Small intestine (tissue), 16 donors: ENCODE measurements around the gene TPD52L2. TPM values are rescaled to one million over a fixed set of nuclear protein-coding genes. Genes with fewer than 3 reads are reported as not detected.
A peak's percentile ranks its signal among the peaks of the same experiment; 100 is the strongest.

Experiments used
- DNase-seq, 2 donors: peaks; one replicate each; pipeline versions ENCODE4 v3.0.0 to v3.0.0-alpha.2; 2013
- FAIRE-seq: peaks from 2 replicates; lab custom pipeline; 2012; peaks lifted over from hg19 to GRCh38; lab: Jason Lieb, UNC
- H3K27ac ChIP-seq, 3 donors: one replicate each; pipeline ENCODE4 v1.5.1; 2013; ENCODE audit warnings: low read length in 2 of 3, mild to moderate bottlenecking in 2 of 3, control low read depth in 1 of 3, inconsistent platforms in 1 of 3, low read depth in 1 of 3, moderate library complexity in 1 of 3
- H3K27me3 ChIP-seq, 3 donors: one replicate each; pipeline ENCODE4 v1.6.1; 2013; ENCODE audit warnings: low read length in 3 of 3, inconsistent platforms in 1 of 3; ENCODE audit not compliant: control insufficient read depth in 3 of 3, insufficient read depth in 3 of 3
- H3K36me3 ChIP-seq, 3 donors: one replicate each; pipeline ENCODE4 v1.6.1; 2013; ENCODE audit warnings: low read length in 3 of 3, inconsistent platforms in 1 of 3, low read depth in 1 of 3, mild to moderate bottlenecking in 1 of 3, moderate library complexity in 1 of 3; ENCODE audit not compliant: control insufficient read depth in 3 of 3, insufficient read depth in 2 of 3
- H3K4me1 ChIP-seq, 3 donors: one replicate each; pipeline ENCODE4 v1.6.1; 2013; ENCODE audit warnings: low read length in 2 of 3, inconsistent platforms in 1 of 3, low read depth in 1 of 3, mild to moderate bottlenecking in 1 of 3, moderate library complexity in 1 of 3; ENCODE audit not compliant: control insufficient read depth in 3 of 3, insufficient read depth in 2 of 3
- H3K4me3 ChIP-seq, 3 donors: one replicate each; pipeline ENCODE4 v1.5.1; 2013; ENCODE audit warnings: low read length in 3 of 3, control low read depth in 1 of 3, inconsistent platforms in 1 of 3, low read depth in 1 of 3, mild to moderate bottlenecking in 1 of 3, moderate library complexity in 1 of 3
- H3K9me3 ChIP-seq, 2 donors: one replicate each; pipeline ENCODE4 v1.6.1; 2013; ENCODE audit warnings: low read depth in 1 of 2, low read length in 1 of 2; ENCODE audit not compliant: control insufficient read depth in 2 of 2, insufficient read depth in 1 of 2
- WGBS, 3 donors: extraction: QIAGEN DNeasy Blood & Tissue Kit; methylation state at CpG; one replicate each; pipeline ENCODE4 v1.1.7; 2013; 5-methylcytosine and 5-hydroxymethylcytosine counted together
- long read RNA-seq, 10 donors: transcript quantifications; one replicate each; lab custom pipeline, GENCODE V29; 2026
- polyA plus RNA-seq, 4 donors: library from polyadenylated mRNA; stranded (reverse) in 3 of 4; unstranded in 1 of 4; fragments of 200-250 nt in 3 of 4; fragments of 120-200 nt in 1 of 4; gene quantifications; one replicate each; pipeline versions ENCODE4 v1.2.1 to v1.2.3, GENCODE V29; 2013
- donor health status: healthy with polysubstance abuse.
- donor health status: control.
- donor health status: control.
- donor health status: Bipolar disorder and iron deficiency.
- donor health status: healthy.

The TPD52L2 gene
- 10 to 100 TPM; 65.6 to 87.7 (median 70.0) TPM for polyA plus RNA-seq
- long read RNA-seq, donor 1, full-length matches to known transcripts, result 25 of 55 reads
- long read RNA-seq, donor 1, partial matches to known transcripts, result 30 of 55 reads
- long read RNA-seq, donor 1, other reads (novel, unspliced or antisense), result 0 of 55 reads
- long read RNA-seq, donor 2, full-length matches to known transcripts, result 7 of 18 reads
- long read RNA-seq, donor 2, partial matches to known transcripts, result 11 of 18 reads
- long read RNA-seq, donor 2, other reads (novel, unspliced or antisense), result 0 of 18 reads
- long read RNA-seq, donor 3, transcript TPD52L2-202 (7 exons, 2,297 nt), result major isoform, 12 of 29 reads
- long read RNA-seq, donor 3, partial matches to known transcripts, result 13 of 29 reads
- long read RNA-seq, donor 3, other reads (novel, unspliced or antisense), result 0 of 29 reads
- long read RNA-seq, donor 4, result 0 reads
- long read RNA-seq, donor 5, full-length matches to known transcripts, result 11 of 17 reads
- long read RNA-seq, donor 5, partial matches to known transcripts, result 6 of 17 reads
- long read RNA-seq, donor 5, other reads (novel, unspliced or antisense), result 0 of 17 reads
- long read RNA-seq, donor 6, transcript TPD52L2-202 (7 exons, 2,297 nt), result major isoform, 7 of 9 reads
- long read RNA-seq, donor 6, partial matches to known transcripts, result 0 of 9 reads
- long read RNA-seq, donor 6, other reads (novel, unspliced or antisense), result 0 of 9 reads
- long read RNA-seq, donor 7, full-length matches to known transcripts, result 42 of 56 reads
- long read RNA-seq, donor 7, partial matches to known transcripts, result 14 of 56 reads
- long read RNA-seq, donor 7, other reads (novel, unspliced or antisense), result 0 of 56 reads
- long read RNA-seq, donor 8, partial matches to known transcripts, result 0 of 2 reads
- long read RNA-seq, donor 8, other reads (novel, unspliced or antisense), result 0 of 2 reads
- long read RNA-seq, donor 9, full-length matches to known transcripts, result 4 of 4 reads
- long read RNA-seq, donor 9, partial matches to known transcripts, result 0 of 4 reads
- long read RNA-seq, donor 9, other reads (novel, unspliced or antisense), result 0 of 4 reads
- long read RNA-seq, donor 10, full-length matches to known transcripts, result 27 of 37 reads
- long read RNA-seq, donor 10, partial matches to known transcripts, result 10 of 37 reads
- long read RNA-seq, donor 10, other reads (novel, unspliced or antisense), result 0 of 37 reads

GRCh38 chr20:63864978-63865640 is at the start of gene TPD52L2:
TPD52L2 (plus strand) TSS chr20:63865270; CDS start chr20:63865366, 96 bp downstream.
- Histone ChIP-seq H3K27ac (peak within 1 kb of the TSS; percentile 90 to 96 (median 95)), H3K4me1 (peaks cover 0 to 9% (median 0%) of the 10 kb centered on the region in 3 donors), H3K4me3 (peak within 1 kb of the TSS; percentile 66 to 85 (median 79)), H3K27me3 (no peaks in the 10 kb centered on the region), H3K36me3 (peaks cover 3 to 47% (median 20%) of the 10 kb centered on the region in 3 donors), H3K9me3 (no peaks in the 10 kb centered on the region)
- DNase-seq (peak; percentile 99 to 100), FAIRE-seq (no peak)
- 0 to 1% (median 1%) methylated on average over 57 to 68 of the region's 68 CpGs for WGBS, 3 donors

GRCh38 chr20:63815615-63816253 is 49.3 kb upstream of the TPD52L2 start:
- no peak for FAIRE-seq
- H3K27me3 ChIP-seq, result peaks cover 0 to 5% (median 3%) of the 10 kb centered on the region in 3 donors

GRCh38 chr20:63819224-63819921 is 45.7 kb upstream of the TPD52L2 start:
- Histone ChIP-seq H3K27me3 (peaks cover 0 to 11% (median 6%) of the 10 kb centered on the region in 3 donors), H3K4me3 (no peak overlapping the region), H3K36me3 (no peaks in the 10 kb centered on the region), H3K9me3 (no peaks in the 10 kb centered on the region), H3K27ac (peak overlapping the region in 1 of 3 donors; percentile 44), H3K4me1 (no peaks in the 10 kb centered on the region)
- DNase-seq (peak in 1 of 2 donors; percentile 31), FAIRE-seq (no peak)
- 47 to 58% (median 52%) methylated on average over 24 of the region's 24 CpGs for WGBS, 3 donors

More at GRCh38 chr20:63815615-63816253, 49.3 kb upstream of the TPD52L2 start:
- H3K9me3 ChIP-seq, result no peaks in the 10 kb centered on the region
- H3K36me3 ChIP-seq, result no peaks in the 10 kb centered on the region
- 74 to 96% (median 92%) methylated on average over 5 to 14 of the region's 14 CpGs for WGBS, 3 donors
- no peak overlapping the region for H3K4me3 ChIP-seq
- peak overlapping the region in 1 of 3 donors; percentile 17 for H3K27ac ChIP-seq
- no peak for DNase-seq
- no peaks in the 10 kb centered on the region for H3K4me1 ChIP-seq

- FAIRE-seq, result no peak
- Histone ChIP-seq H3K36me3 (no peaks in the 10 kb centered on the region), H3K27ac (peak overlapping the region in 1 of 3 donors; percentile 10), H3K4me3 (no peak overlapping the region), H3K4me1 (no peaks in the 10 kb centered on the region), H3K27me3 (peaks cover 0 to 22% (median 9%) of the 10 kb centered on the region in 3 donors), H3K9me3 (no peaks in the 10 kb centered on the region)
- no peak for DNase-seq
- 82 to 87% (median 87%) methylated on average over 8 of the region's 8 CpGs for WGBS, 3 donors
Observed at GRCh38 chr20:63821811-63822210, 43.3 kb upstream of the TPD52L2 start.

- H3K27me3 ChIP-seq, result peaks cover 0 to 25% (median 9%) of the 10 kb centered on the region in 3 donors
- FAIRE-seq (no peak), DNase-seq (no peak)
- peak overlapping the region in 1 of 3 donors; percentile 33 for H3K27ac ChIP-seq
- H3K9me3 ChIP-seq, result no peaks in the 10 kb centered on the region
- no peak overlapping the region for H3K4me3 ChIP-seq
- H3K4me1 ChIP-seq, result no peaks in the 10 kb centered on the region
- WGBS, 3 donors, result 71 to 80% (median 80%) methylated on average over 15 of the region's 15 CpGs
- H3K36me3 ChIP-seq, result no peaks in the 10 kb centered on the region
Observed at GRCh38 chr20:63822276-63822696, 42.8 kb upstream of the TPD52L2 start.

GRCh38 chr20:63823691-63824311 is 41.3 kb upstream of the TPD52L2 start:
- Histone ChIP-seq H3K9me3 (no peaks in the 10 kb centered on the region), H3K27ac (peak overlapping the region in 1 of 3 donors; percentile 3), H3K4me3 (no peak overlapping the region), H3K4me1 (no peaks in the 10 kb centered on the region), H3K27me3 (peaks cover 0 to 36% (median 9%) of the 10 kb centered on the region in 3 donors), H3K36me3 (no peaks in the 10 kb centered on the region)
- 18 to 45% (median 23%) methylated on average over 12 of the region's 12 CpGs for WGBS, 3 donors
- DNase-seq (no peak), FAIRE-seq (no peak)
